Measurements from ENCODE around the gene ATP5F1A.

- TF ChIP-seq CTCF (conservative IDR thresholded peaks at IDR 0.05), result no peak
- TF ChIP-seq ZFX (IDR thresholded peaks at IDR 0.05), result no peak
These were observed 60.4 kb downstream of the ATP5F1A start for GRCh38 chr18:46037512-46038305.
